ENCODE results near the gene UGT2A3. TPM values are rescaled to one million over a fixed set of nuclear protein-coding genes. Genes with fewer than 3 reads are reported as not detected.
"Not testable (repeated sequence)": the region's sequence is repeated elsewhere in the genome, so short reads cannot be mapped to it uniquely, and the experiment has no call there.

The UGT2A3 gene
- total RNA-seq, 1 experiment from 2014 or later, result not detected

DNA sequence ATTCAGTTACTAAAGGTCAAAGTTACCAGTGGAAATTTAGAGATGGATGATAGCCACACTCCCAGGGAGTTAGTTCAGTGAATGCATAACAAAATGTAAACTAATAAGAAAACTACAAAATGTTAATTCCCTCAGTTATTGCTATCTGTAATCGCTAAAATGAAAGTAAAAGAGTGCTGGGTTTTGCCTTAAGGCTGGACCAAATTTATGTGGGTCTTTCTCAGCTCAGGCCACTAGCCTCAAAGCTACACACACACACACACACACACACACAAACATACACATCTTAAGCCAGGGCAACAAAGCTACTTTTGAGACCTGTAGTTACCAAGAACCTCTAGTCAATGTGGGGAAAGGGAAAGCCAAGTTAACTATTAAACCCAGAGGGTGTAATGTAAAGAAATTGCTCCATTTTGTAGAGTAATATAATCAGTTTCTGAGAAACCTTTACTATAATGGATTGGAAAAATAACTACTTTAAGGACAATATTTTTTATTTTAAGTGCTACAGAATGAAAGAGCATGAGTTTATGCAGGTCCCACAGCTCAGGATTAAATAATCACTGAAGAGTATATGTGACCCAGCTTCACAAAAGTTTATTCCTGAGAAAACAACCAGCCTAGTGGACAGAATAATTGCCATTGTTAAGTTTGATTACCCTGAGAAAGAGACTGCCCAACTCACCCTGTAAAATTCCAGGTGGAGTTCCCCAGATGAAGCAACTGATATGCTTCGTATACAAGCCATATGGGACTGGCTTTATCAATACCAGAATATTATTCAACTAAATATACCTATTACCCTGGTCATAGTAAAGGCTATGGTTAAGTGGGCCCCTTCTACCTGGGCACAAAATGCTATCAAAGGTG is 8.9 kb upstream of the UGT2A3 start:
- no peak for DNase-seq (ENCODE audit: unreplicated experiment)
- H3K27me3 Mint-ChIP-seq (ENCODE audit: insufficient read depth, unreplicated experiment), result no peaks in the 10 kb centered on the region
- no peak for TF ChIP-seq CTCF (IDR thresholded peaks at IDR 0.05; ENCODE audit: unreplicated experiment)
- no peaks in the 10 kb centered on the region for H3K9me3 Mint-ChIP-seq (ENCODE audit: unreplicated experiment)
- CTCF ChIA-PET, result interaction anchor here (0.7 kb wide), 1 partner anchor 19 kb away, joined by 3 read pairs; no protein-coding TSS in a partner anchor
- no peaks in the 10 kb centered on the region for H3K4me1 Mint-ChIP-seq (ENCODE audit: insufficient read depth, unreplicated experiment)
- BruUV-seq (replicated peaks), result no TSS peak
- POLR2A ChIA-PET, result no interaction called here
- intact Hi-C loops (cut with micrococcal nuclease), result no loop called here
- H3K36me3 Mint-ChIP-seq (ENCODE audit: insufficient read depth, unreplicated experiment), result no peaks in the 10 kb centered on the region
- H3K4me3 Mint-ChIP-seq (ENCODE audit: unreplicated experiment), result no peak overlapping the region
- no peak overlapping the region for H3K27ac Mint-ChIP-seq (ENCODE audit: low read depth, unreplicated experiment)

DNA sequence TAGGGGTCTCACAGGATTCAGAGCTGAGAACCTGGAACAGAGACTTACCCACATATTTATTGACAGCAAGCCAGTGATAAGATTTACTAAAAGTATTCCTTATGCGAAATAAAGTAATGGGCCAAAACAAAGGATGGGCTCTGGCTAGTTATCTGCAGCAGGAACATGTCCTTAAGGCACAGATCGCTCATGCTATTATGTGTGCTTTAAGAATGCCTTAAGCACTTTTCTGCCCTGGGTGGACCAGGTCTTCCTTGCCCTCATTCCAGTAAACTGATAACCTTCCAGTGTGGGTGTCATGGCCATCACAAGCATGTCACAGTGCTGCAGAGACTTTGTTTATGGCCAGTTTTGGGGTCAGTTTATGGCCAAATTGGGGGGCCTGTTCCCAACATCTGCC is 7.5 kb upstream of the UGT2A3 start:
- H3K9me3 Mint-ChIP-seq (ENCODE audit: unreplicated experiment); H3K36me3 Mint-ChIP-seq (ENCODE audit: insufficient read depth, unreplicated experiment); intact Hi-C loops (cut with micrococcal nuclease); CTCF ChIA-PET; H3K4me3 Mint-ChIP-seq (ENCODE audit: unreplicated experiment); H3K27me3 Mint-ChIP-seq (ENCODE audit: insufficient read depth, unreplicated experiment); H3K27ac Mint-ChIP-seq (ENCODE audit: low read depth, unreplicated experiment); POLR2A ChIA-PET; BruUV-seq (replicated peaks); H3K4me1 Mint-ChIP-seq (ENCODE audit: insufficient read depth, unreplicated experiment); DNase-seq (ENCODE audit: unreplicated experiment): not testable (repeated sequence)

- no peak for TF ChIP-seq CTCF (IDR thresholded peaks at IDR 0.05; ENCODE audit: unreplicated experiment)
- CTCF ChIA-PET, result no interaction called here
Measured at GRCh38 chr4:68954126-68954525, 2.5 kb upstream of the UGT2A3 start.

GRCh38 chr4:68953056-68953596 is 1.5 kb upstream of the UGT2A3 start:
- no peaks in the 10 kb centered on the region for H3K4me1 Mint-ChIP-seq (ENCODE audit: insufficient read depth, unreplicated experiment)
- BruUV-seq (replicated peaks), result no TSS peak
- H3K27me3 Mint-ChIP-seq (ENCODE audit: insufficient read depth, unreplicated experiment), result no peaks in the 10 kb centered on the region
- intact Hi-C loops (cut with micrococcal nuclease), result no loop called here
- no peaks in the 10 kb centered on the region for H3K9me3 Mint-ChIP-seq (ENCODE audit: unreplicated experiment)
- H3K36me3 Mint-ChIP-seq (ENCODE audit: insufficient read depth, unreplicated experiment), result no peaks in the 10 kb centered on the region
- no peak overlapping the region for H3K27ac Mint-ChIP-seq (ENCODE audit: low read depth, unreplicated experiment)
- POLR2A ChIA-PET, result no interaction called here
- H3K4me3 Mint-ChIP-seq (ENCODE audit: unreplicated experiment), result no peak overlapping the region
- no peak for DNase-seq (ENCODE audit: unreplicated experiment)
- TF ChIP-seq CTCF (IDR thresholded peaks at IDR 0.05; ENCODE audit: unreplicated experiment), result no peak
- CTCF ChIA-PET, result no interaction called here

More at GRCh38 chr4:68954126-68954525, 2.5 kb upstream of the UGT2A3 start:
- H3K4me1 Mint-ChIP-seq (ENCODE audit: insufficient read depth, unreplicated experiment), result no peaks in the 10 kb centered on the region
- no peaks in the 10 kb centered on the region for H3K27me3 Mint-ChIP-seq (ENCODE audit: insufficient read depth, unreplicated experiment)
- H3K4me3 Mint-ChIP-seq (ENCODE audit: unreplicated experiment), result no peak overlapping the region
- BruUV-seq (replicated peaks), result no TSS peak
- no peak for DNase-seq (ENCODE audit: unreplicated experiment)
- POLR2A ChIA-PET, result interaction anchor here (0.8 kb wide), 1 partner anchor 11 kb away, joined by 4 read pairs; no protein-coding TSS in a partner anchor
- H3K27ac Mint-ChIP-seq (ENCODE audit: low read depth, unreplicated experiment), result no peak overlapping the region
- H3K36me3 Mint-ChIP-seq (ENCODE audit: insufficient read depth, unreplicated experiment), result no peaks in the 10 kb centered on the region
- H3K9me3 Mint-ChIP-seq (ENCODE audit: unreplicated experiment), result no peaks in the 10 kb centered on the region
- intact Hi-C loops (cut with micrococcal nuclease), result no loop called here
